LNCaP clone FGC (cell line): ENCODE data around the gene DAPK1.

Source experiments
- DNase-seq: peaks from one replicate; pipeline ENCODE4 v3.0.0-alpha.2; 2011; ENCODE audit warnings: low read depth
- H3K4me3 ChIP-seq: 2 replicates; pipeline ENCODE4 v1.5.1; 2011; ENCODE audit warnings: mild to moderate bottlenecking, low read depth, low read length, control low read depth
- CTCF ChIP-seq: IDR thresholded peaks from 2 replicates; pipeline ENCODE4 v1.5.1; 2012; ENCODE audit warnings: mild to moderate bottlenecking; ENCODE audit not compliant: control insufficient read depth, insufficient read depth; ENCODE audit errors: extremely low read depth

The DAPK1 gene

GRCh38 chr9:87676976-87677775, 179.5 kb downstream of the DAPK1 start:
- no peak for DNase-seq
- no peak for TF ChIP-seq CTCF
- H3K4me3 ChIP-seq, result no peak overlapping the region

- no peak for DNase-seq
- no peak overlapping the region for H3K4me3 ChIP-seq
- TF ChIP-seq CTCF, result no peak
Measured at GRCh38 chr9:87677776-87678587, 180.3 kb downstream of the DAPK1 start.

DNA sequence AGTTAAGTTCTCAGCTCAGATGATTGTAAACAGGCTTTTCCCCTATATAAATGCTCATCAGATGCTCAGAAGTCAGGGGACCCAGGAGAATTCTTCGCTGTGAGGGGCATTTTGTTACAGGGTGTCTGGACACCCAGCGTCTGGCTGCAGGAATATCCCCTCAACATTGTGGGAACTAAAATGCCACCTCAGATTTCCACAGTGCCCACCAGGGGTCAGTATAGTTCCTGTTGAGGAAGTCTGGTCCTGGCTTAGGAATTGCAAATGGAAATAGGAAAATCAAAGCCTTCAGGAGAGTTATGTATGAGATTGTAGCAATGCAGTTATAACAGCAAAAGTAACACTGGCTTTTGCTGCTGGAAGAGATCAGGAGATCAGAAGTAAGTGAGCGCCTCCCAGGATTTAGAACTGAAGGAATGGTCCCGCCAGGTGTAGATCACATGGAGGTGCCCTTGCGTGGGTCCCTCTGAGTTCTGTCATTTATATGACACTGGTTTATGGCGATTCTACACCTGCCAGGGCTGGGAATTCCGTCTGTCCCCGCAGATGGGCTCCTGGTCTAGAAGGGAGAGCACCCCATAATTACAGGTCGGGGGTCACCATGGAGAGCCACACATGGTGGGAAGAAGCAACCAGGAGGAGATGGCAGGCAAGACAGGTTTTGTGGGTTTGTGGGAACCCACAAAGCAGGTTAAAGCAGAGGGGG, 181.1 kb downstream of the DAPK1 start:
- DNase-seq, result peak; percentile 48
- peak; percentile 86 for TF ChIP-seq CTCF
- no peak overlapping the region for H3K4me3 ChIP-seq

- no peak for TF ChIP-seq CTCF
- H3K4me3 ChIP-seq, result no peak overlapping the region
- no peak for DNase-seq
Measured at GRCh38 chr9:87681271-87682061, 183.8 kb downstream of the DAPK1 start.

DNA sequence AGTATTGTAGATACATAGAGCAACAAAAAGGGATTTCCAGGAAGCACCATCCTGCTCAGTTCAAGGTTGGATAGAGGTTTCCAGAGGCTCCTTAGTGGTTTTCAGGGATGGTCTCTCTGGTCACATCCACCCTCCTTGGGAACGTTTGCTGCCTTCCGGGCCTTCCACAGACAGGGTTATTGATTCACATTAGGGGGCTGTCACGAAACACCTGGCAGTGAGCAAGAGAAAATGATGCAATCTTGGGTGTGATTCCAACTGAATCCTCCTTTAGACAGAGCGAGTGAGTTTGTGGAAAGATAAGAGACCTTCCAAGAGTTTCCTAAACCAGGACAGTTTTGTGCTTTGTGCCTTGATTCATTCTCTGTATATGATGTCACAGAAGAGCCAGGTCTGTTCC, 184.4 kb downstream of the DAPK1 start:
- no peak for TF ChIP-seq CTCF
- H3K4me3 ChIP-seq, result no peak overlapping the region
- no peak for DNase-seq

DNA sequence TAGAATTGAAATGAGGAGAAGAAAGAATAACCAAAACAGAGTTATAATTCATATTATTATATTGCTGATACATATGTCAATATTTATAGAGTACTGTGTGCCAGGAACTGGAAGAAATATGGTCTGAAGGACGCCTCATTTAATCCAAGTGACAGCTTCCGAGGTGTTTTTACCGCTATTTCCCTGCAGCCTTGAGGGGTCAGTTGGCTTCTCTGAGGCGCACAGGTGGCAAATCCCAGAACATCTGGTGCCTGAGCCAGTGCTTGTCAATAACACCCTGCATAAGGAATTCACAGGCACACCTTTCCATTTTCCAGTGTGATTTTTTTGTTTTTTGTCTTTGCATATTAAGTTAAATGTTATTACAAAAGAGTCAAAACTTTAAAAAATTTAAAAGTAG, 185.0 kb downstream of the DAPK1 start:
- no peak for TF ChIP-seq CTCF
- DNase-seq, result no peak
- H3K4me3 ChIP-seq, result no peak overlapping the region
